SK-N-SH treated with all-trans-retinoic acid at 6 μM for 48 hours (cell line): Measurements from ENCODE around the gene RPLP2.

ENCODE experiments used
- BACH2 ChIP-seq: fragments of 250-450 bp; sonication (Bioruptor Pico); IDR thresholded peaks from 2 replicates; pipeline ENCODE4 v1.9.0; 2021; ENCODE audit warnings: mild to moderate bottlenecking, borderline replicate concordance
- ISL1 ChIP-seq: fragments of 250-450 bp; sonication (Bioruptor Pico); IDR thresholded peaks from 2 replicates; pipeline ENCODE4 v2.1.2; 2022; ENCODE audit warnings: mild to moderate bottlenecking, moderate library complexity
- PATZ1 ChIP-seq: fragments of 250-450 bp; sonication (Bioruptor Pico); IDR thresholded peaks from 2 replicates; pipeline ENCODE4 v1.8.0; 2020; ENCODE audit warnings: mild to moderate bottlenecking, moderate library complexity, borderline replicate concordance
- TCF4 ChIP-seq: fragments of 250-450 bp; sonication (Bioruptor Pico); IDR thresholded peaks from 2 replicates; pipeline ENCODE4 v1.8.0; 2021; ENCODE audit warnings: mild to moderate bottlenecking, moderate library complexity, borderline replicate concordance
- TOX ChIP-seq: fragments of 250-450 bp; sonication (Bioruptor Pico); IDR thresholded peaks from 2 replicates; pipeline ENCODE4 v1.8.0; 2021; ENCODE audit warnings: mild to moderate bottlenecking, moderate library complexity, borderline replicate concordance
- ZFP30 ChIP-seq: fragments of 450-650 bp; formaldehyde crosslinking; IDR thresholded peaks from 2 replicates; pipeline ENCODE4 v1.5.0; 2022; ENCODE audit warnings: mild to moderate bottlenecking, moderate library complexity
- TF ChIP-seq, protein P1 (sequence below): fragments of 250-450 bp; sonication (Bioruptor Pico); IDR thresholded peaks from 2 replicates; pipeline ENCODE4 v1.8.0; 2021; ENCODE audit warnings: low read depth, mild to moderate bottlenecking, moderate library complexity, borderline replicate concordance

- TF ChIP-seq BACH2 (CRISPR knock-in tag) (no peak), ISL1 (no peak), PATZ1 (CRISPR knock-in tag) (no peak), TCF4 (CRISPR knock-in tag) (no peak), ZFP30 (no peak), TOX (no peak)
- TF ChIP-seq, protein P1, sequence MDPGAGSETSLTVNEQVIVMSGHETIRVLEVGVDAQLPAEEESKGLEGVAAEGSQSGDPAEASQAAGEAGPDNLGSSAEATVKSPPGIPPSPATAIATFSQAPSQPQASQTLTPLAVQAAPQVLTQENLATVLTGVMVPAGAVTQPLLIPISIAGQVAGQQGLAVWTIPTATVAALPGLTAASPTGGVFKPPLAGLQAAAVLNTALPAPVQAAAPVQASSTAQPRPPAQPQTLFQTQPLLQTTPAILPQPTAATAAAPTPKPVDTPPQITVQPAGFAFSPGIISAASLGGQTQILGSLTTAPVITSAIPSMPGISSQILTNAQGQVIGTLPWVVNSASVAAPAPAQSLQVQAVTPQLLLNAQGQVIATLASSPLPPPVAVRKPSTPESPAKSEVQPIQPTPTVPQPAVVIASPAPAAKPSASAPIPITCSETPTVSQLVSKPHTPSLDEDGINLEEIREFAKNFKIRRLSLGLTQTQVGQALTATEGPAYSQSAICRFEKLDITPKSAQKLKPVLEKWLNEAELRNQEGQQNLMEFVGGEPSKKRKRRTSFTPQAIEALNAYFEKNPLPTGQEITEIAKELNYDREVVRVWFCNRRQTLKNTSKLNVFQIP (CRISPR knock-in tag), result no peak
Measured at GRCh38 chr11:859394-860131, 49.8 kb downstream of the RPLP2 start.
